PFSK-1 (cell line): Measurements from ENCODE around the gene SKAP2.

Experiments
- FOXP2 ChIP-seq: optimal IDR thresholded peaks from 2 replicates; pipeline ENCODE3; 2011; ENCODE audit warnings: borderline replicate concordance, control low read depth, inconsistent platforms; ENCODE audit not compliant: insufficient read depth; ENCODE audit errors: extremely low read length, extremely low read depth
- POLR2AphosphoS5 ChIP-seq: IDR thresholded peaks from 2 replicates; pipeline ENCODE4 v1.6.1; 2012; ENCODE audit warnings: low read depth, mild to moderate bottlenecking, control low read depth, low read length, moderate library complexity
- REST ChIP-seq, 2 experiments: IDR thresholded peaks; 2 replicates each; pipeline versions ENCODE4 v1.6.1 to v1.8.0; 2011 to 2012; ENCODE audit warnings: low read depth in 2 of 2, low read length in 2 of 2, control low read depth in 1 of 2, inconsistent platforms in 1 of 2, mild to moderate bottlenecking in 1 of 2, moderate library complexity in 1 of 2; ENCODE audit not compliant: insufficient read depth in 1 of 2
- SIN3A ChIP-seq: IDR thresholded peaks from 2 replicates; pipeline ENCODE4 v1.6.1; 2012; ENCODE audit warnings: mild to moderate bottlenecking, low read length, moderate library complexity, borderline replicate concordance; ENCODE audit not compliant: insufficient read depth
- TAF1 ChIP-seq: IDR thresholded peaks from 2 replicates; pipeline ENCODE4 v1.6.1; 2012; ENCODE audit warnings: low read length, control low read depth, borderline replicate concordance; ENCODE audit not compliant: insufficient read depth

The SKAP2 gene

GRCh38 chr7:26642416-26642815 is 222.0 kb downstream of the SKAP2 start:
- no peak for TF ChIP-seq POLR2AphosphoS5
- no peak for TF ChIP-seq TAF1
- TF ChIP-seq SIN3A, result no peak
- TF ChIP-seq FOXP2, result no peak
- no peak for TF ChIP-seq REST (IDR thresholded peaks at IDR 0.05; ENCODE audit: insufficient read depth in 1 of 2, low read depth in 2 of 2, low read length in 2 of 2)

- TF ChIP-seq FOXP2 (no peak), TAF1 (no peak), REST (IDR thresholded peaks at IDR 0.05; ENCODE audit: insufficient read depth in 1 of 2, low read depth in 2 of 2, low read length in 2 of 2) (no peak), SIN3A (no peak), POLR2AphosphoS5 (no peak)
These were observed 224.7 kb downstream of the SKAP2 start for GRCh38 chr7:26639695-26640094.

- no peak for TF ChIP-seq FOXP2
- TF ChIP-seq REST (IDR thresholded peaks at IDR 0.05; ENCODE audit: insufficient read depth in 1 of 2, low read depth in 2 of 2, low read length in 2 of 2), result no peak
- no peak for TF ChIP-seq POLR2AphosphoS5
- no peak for TF ChIP-seq TAF1
- TF ChIP-seq SIN3A, result no peak
These were observed 225.3 kb downstream of the SKAP2 start for GRCh38 chr7:26639111-26639510.

GRCh38 chr7:26638140-26638539 is 226.2 kb downstream of the SKAP2 start:
- TF ChIP-seq REST (IDR thresholded peaks at IDR 0.05; ENCODE audit: insufficient read depth in 1 of 2, low read depth in 2 of 2, low read length in 2 of 2), result no peak
- no peak for TF ChIP-seq TAF1
- no peak for TF ChIP-seq SIN3A

GRCh38 chr7:26637610-26638009 is 226.8 kb downstream of the SKAP2 start:
- TF ChIP-seq REST (IDR thresholded peaks at IDR 0.05; ENCODE audit: insufficient read depth in 1 of 2, low read depth in 2 of 2, low read length in 2 of 2) (no peak), FOXP2 (no peak), TAF1 (no peak), SIN3A (no peak), POLR2AphosphoS5 (no peak)
